GM19099 (cell line): Measurements from ENCODE around the gene TIMM10.

Experiments used
- POLR2A ChIP-seq: IDR thresholded peaks from 3 replicates; pipeline ENCODE4 v1.6.1; 2011; ENCODE audit warnings: low read depth; ENCODE audit not compliant: insufficient read length; ENCODE audit errors: extremely low read depth

TIMM10 gene

GRCh38 chr11:57485217-57485990 lies 45.1 kb downstream of the TIMM10 start:
- TF ChIP-seq POLR2A, result no peak

- no peak for TF ChIP-seq POLR2A
These were observed 46.3 kb downstream of the TIMM10 start for GRCh38 chr11:57484141-57484710.

DNA sequence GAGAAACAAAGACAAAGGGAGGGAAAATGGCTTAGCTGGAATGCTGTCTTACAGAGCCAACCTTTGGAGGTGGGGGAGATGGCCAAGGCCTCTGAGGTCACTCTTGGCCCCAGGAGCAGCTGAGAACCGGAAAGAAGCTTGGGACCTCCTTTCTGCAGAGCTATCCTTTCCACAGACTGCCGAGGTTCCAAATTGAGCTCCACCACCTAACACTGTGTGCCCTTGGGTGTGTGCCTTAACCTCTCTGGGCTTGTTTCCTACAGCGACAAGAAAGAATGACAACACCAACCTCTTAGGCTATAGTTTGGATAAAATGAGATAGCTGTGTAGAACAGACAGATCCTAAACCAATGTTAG lies 47.0 kb downstream of the TIMM10 start:
- TF ChIP-seq POLR2A, result no peak

GRCh38 chr11:57482782-57483561 lies 47.6 kb downstream of the TIMM10 start:
- TF ChIP-seq POLR2A, result no peak

DNA sequence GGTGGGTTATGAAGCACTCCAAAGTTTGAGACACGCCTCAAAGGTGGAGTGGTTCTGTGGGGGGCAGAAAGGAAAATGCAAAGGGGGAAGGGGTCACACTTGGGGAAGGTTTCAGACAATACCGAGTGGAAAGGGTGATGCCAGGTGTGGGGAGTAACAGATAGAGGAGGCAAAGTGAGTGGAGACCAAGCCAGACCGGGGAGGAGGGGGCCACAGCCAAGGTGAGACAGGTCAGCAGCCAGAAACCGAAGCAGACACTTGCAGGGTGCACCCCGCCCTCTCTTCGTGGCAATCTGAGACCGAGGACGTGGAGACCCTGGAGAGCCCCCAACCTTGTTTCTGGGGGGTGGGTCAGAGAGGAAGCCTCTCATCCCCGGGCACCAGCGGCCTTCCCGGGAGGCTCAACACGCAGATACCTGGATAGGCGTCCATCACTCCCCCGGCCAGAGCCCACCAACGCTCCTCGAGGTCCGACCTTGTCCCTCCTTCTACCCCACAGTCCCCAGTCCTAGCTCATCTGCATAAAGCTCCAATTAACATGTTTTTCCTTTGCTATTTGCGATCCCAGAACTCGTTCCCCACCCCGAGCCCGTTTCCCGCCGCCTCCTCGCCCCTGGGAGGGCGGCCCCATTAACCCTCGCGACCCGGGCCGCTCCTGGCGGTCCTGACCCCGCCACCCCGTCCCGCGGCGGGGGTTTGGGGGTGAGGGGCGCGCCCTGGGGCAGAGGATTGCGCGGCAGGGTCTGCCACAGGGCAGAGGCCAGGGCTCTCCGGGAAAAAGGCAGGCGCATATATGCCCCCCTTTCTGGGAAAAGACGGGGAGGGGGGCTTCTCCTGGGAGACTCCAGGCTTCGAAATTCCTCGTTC lies 48.4 kb downstream of the TIMM10 start:
- no peak for TF ChIP-seq POLR2A

GRCh38 chr11:57481315-57481714 lies 49.2 kb downstream of the TIMM10 start:
- TF ChIP-seq POLR2A, result no peak

DNA sequence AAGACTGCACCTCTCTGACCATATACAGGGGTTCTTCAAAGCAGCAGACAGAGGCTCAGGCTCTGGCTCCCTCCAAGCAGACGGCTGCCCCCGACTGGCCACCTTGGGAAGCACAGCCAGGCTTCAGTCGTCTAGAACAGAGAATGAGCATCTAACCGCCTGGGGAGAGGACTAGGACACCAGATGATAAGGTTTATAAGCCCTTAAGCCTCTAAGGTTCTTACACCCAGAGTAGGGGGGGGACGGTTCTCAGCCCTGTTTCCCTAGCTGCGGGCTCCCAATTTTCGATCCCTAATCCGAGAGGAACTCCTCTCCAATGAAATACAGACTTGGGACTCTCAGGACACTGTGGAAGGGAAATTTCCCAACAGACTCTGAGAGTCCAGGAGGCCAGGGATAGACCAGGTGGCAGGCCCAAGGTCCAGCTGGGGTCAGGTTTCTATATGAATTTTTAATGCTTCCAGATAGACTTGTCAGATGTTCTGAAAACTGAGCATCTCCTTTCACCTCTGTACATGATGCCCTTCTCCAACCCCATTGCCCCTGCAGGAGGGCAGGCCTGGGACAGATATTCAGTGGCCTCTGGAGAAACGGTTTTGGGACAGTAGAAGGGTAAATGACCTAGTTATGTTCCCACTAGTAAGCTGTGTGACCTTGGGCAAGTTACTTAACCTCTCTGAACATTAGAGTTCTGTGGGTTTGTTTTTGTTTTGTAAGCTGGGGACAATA lies 50.0 kb downstream of the TIMM10 start:
- TF ChIP-seq POLR2A, result no peak

GRCh38 chr11:57479911-57480310 lies 50.6 kb downstream of the TIMM10 start:
- no peak for TF ChIP-seq POLR2A

GRCh38 chr11:57479021-57479663 lies 51.4 kb downstream of the TIMM10 start:
- TF ChIP-seq POLR2A, result no peak
